Measurements from ENCODE around the gene TEDDM1.
A peak's percentile ranks its signal among the peaks of the same experiment; 100 is the strongest.

- TF ChIP-seq CTCF (IDR thresholded peaks at IDR 0.05) (peak; percentile 65 to 80 (median 75)), POLR2A (IDR thresholded peaks at IDR 0.05) (no peak)
Observed at GRCh38 chr1:182446033-182446669, 45.7 kb upstream of the TEDDM1 start.

Measured in right lobe of liver (tissue), 4 donors.